ENCODE data around the gene STUB1. TPM values are rescaled to one million over a fixed set of nuclear protein-coding genes. Genes with fewer than 3 reads are reported as not detected.

STUB1 gene
- total and polyA plus RNA-seq, 10 donors, result 68.9 to 160 (median 88.3) TPM

DNA sequence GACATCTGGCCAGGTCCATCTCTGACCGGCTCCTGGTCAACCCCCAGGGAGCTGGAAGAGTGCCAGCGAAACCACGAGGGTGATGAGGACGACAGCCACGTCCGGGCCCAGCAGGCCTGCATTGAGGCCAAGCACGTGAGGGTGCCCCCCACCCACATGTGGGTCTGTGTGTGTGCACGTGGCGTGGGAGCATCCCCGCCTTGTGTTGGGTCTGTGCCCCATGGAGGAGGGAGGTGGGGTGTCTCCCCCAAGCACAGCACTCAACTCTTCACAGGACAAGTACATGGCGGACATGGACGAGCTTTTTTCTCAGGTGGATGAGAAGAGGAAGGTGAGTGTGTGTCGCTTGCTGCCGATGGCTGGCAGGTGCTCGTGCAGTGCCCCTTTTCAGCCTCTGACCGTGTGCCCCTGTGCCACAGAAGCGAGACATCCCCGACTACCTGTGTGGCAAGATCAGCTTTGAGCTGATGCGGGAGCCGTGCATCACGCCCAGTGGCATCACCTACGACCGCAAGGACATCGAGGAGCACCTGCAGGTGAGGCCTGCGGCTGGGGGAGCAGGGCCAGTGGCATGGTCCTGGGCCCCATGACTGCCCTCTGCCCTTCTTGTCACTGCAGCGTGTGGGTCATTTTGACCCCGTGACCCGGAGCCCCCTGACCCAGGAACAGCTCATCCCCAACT is 1.7 kb downstream of the STUB1 start:
- intact Hi-C loops (cut with DNase I; ENCODE audit: low total_unique reads), result no loop called here
- no peaks in the 10 kb centered on the region for H3K9me3 ChIP-seq
- H3K4me1 ChIP-seq, result peaks cover 30 to 84% (median 70%) of the 10 kb centered on the region in 6 donors
- H3K36me3 ChIP-seq, result peaks cover 0 to 43% (median 25%) of the 10 kb centered on the region in 6 donors
- 78 to 86% (median 79%) methylated on average over 15 to 28 of the region's 28 CpGs for WGBS, 5 donors
- peak overlapping the region in 2 of 8 donors; percentile 95 to 97 for H3K27ac ChIP-seq
- no peak for DNase-seq
- H3K27me3 ChIP-seq (replicated peaks in 1 of 7), result peaks cover 0 to 13% (median 4%) of the 10 kb centered on the region in 7 donors
- TF ChIP-seq POLR2AphosphoS5 (IDR thresholded peaks at IDR 0.05), result peak in 1 of 3 donors; percentile 36
- no peak for TF ChIP-seq POLR2A (IDR thresholded peaks at IDR 0.05)
- H3K4me3 ChIP-seq, result peak overlapping the region in 3 of 8 donors; percentile 73 to 86 (median 77)

DNA sequence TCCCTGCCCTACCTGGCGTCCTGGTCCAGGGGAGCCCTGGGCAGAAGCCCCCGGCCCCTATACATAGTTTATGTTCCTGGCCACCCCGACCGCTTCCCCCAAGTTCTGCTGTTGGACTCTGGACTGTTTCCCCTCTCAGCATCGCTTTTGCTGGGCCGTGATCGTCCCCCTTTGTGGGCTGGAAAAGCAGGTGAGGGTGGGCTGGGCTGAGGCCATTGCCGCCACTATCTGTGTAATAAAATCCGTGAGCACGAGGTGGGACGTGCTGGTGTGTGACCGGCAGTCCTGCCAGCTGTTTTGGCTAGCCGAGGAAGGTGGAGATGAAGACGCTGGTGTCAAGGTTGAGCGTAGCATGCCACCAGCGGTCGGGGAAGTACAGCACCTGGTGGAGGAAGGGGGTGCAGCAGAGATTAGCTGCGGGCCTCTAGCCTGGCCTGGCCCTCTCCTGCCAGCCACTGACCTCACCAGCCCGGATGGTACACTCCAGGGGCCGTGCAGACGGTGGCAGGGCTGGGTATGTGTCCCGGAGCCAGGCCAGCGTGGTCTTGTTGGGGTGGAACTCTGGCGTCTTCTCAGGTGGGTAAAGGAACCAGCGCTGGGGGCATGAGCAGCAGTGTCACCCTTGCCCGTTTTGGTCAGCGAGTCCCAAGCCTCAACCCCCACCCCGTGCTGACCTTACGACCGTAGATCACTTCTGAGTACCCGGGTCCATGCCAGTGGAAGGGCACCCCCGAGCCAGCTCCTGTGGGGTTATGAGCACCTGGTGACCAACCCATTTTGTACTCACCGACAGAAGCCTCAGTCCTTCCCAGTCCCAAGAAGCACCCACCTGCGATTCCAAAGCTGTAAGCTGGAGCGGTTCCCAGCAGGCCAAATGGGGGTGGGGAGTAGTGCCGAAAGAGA is 2.5 kb downstream of the STUB1 start:
- Histone ChIP-seq H3K4me1 (peaks cover 30 to 81% (median 68%) of the 10 kb centered on the region in 6 donors), H3K36me3 (peaks cover 0 to 51% (median 32%) of the 10 kb centered on the region in 6 donors), H3K27me3 (replicated peaks in 1 of 7) (peaks cover 0 to 4% (median 0%) of the 10 kb centered on the region in 7 donors), H3K9me3 (no peaks in the 10 kb centered on the region), H3K27ac (peak overlapping the region in 1 of 8 donors; percentile 90), H3K4me3 (peak overlapping the region in 4 of 8 donors; percentile 73 to 93 (median 83))
- WGBS, 5 donors, result 83 to 93% (median 89%) methylated on average over 35 to 36 of the region's 36 CpGs
- intact Hi-C loops (cut with DNase I; ENCODE audit: low total_unique reads), result no loop called here
- TF ChIP-seq POLR2AphosphoS5 (IDR thresholded peaks at IDR 0.05), result peak in 1 of 3 donors; percentile 17
- TF ChIP-seq, protein P1, sequence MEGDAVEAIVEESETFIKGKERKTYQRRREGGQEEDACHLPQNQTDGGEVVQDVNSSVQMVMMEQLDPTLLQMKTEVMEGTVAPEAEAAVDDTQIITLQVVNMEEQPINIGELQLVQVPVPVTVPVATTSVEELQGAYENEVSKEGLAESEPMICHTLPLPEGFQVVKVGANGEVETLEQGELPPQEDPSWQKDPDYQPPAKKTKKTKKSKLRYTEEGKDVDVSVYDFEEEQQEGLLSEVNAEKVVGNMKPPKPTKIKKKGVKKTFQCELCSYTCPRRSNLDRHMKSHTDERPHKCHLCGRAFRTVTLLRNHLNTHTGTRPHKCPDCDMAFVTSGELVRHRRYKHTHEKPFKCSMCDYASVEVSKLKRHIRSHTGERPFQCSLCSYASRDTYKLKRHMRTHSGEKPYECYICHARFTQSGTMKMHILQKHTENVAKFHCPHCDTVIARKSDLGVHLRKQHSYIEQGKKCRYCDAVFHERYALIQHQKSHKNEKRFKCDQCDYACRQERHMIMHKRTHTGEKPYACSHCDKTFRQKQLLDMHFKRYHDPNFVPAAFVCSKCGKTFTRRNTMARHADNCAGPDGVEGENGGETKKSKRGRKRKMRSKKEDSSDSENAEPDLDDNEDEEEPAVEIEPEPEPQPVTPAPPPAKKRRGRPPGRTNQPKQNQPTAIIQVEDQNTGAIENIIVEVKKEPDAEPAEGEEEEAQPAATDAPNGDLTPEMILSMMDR (IDR thresholded peaks at IDR 0.05 in 8 of 11, conservative IDR thresholded peaks at IDR 0.05 in 3 of 11), result no peak
- DNase-seq, result no peak

DNA sequence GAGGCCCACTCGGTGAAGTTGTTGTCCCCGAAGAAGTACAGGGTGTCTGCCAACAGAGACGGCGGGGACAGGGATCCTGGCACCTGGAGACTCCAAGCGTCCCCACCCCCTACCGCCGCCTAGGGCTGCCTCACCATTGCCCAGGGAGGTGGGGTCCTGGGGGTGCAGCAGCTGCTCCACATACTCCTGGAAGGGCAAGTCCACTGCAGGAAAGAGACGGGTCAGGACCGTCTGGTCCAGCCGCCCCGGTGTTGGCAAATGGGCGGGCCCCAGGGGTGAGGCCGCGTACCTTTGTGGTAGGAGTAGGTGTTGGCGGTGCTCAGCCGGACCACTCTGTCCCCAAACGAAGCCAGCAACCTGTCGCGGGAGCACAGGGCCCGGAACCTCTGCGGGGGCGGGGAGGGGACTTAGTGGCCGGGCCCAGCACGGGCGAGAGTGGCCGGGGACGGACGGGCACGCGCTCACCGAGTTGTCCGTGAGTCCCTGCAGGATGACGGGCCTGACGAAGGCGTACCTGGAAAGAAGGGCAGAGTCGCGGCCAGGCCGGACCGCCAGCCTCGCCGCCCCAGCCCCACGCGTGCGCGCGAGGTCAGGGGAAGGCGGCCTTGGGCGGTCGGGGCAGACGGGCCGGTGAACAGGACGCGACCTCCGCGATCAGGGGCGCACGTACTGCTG is 3.3 kb downstream of the STUB1 start:
- Histone ChIP-seq H3K9me3 (no peaks in the 10 kb centered on the region), H3K36me3 (peaks cover 0 to 56% (median 32%) of the 10 kb centered on the region in 6 donors), H3K4me1 (peaks cover 30 to 87% (median 73%) of the 10 kb centered on the region in 6 donors), H3K27me3 (replicated peaks in 1 of 7) (no peaks in the 10 kb centered on the region), H3K4me3 (peak overlapping the region; percentile 56 to 93 (median 74)), H3K27ac (peak overlapping the region; percentile 71 to 93 (median 86))
- TF ChIP-seq POLR2A (IDR thresholded peaks at IDR 0.05) (no peak), POLR2AphosphoS5 (IDR thresholded peaks at IDR 0.05) (peak in 1 of 3 donors; percentile 31)
- WGBS, 5 donors, result 24 to 41% (median 26%) methylated on average over 18 to 57 of the region's 57 CpGs
- intact Hi-C loops (cut with DNase I; ENCODE audit: low total_unique reads), result no loop called here
- no peak for DNase-seq

DNA sequence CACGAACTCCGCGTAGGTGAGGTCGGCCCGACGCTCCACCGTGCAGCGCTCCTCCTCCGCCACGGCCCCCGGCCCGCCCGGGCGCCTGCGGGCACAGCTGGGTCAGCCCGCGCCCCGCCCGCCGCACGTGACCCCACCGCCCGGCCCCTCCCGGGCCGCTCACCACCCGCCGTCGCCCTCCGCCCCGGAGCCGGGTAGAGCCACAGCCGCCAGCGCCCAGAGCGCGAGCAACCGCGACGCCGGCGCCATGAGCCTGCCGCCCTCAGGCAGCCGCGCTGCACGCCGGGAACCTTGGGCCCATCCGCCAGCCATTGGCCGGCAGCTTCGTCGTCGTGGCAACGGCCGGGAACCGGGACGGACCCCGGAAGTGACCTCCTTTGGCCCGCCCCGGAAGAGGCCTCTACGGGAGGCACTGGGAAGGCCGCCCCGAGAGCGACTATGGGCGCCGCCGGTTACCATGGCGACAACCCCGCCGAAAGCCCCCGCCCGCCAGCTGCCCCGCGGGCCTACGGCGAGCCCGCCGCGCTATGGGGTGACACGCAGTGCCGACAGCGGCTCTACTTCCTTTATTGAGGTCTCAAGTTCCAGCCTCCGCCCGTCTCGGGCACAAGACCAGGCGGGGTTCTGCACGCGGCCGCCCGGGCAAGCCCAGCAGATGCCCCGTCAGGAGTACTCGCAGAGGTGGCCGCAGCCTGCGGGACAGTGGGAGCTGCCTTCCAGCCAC is 4.0 kb downstream of the STUB1 start, which contains the start of gene JMJD8:
Gene JMJD8, minus strand, starts transcription at position 264 of the 724 bp plus-strand sequence. Its CDS starts 15 bp downstream, at position 249.
- Histone ChIP-seq H3K4me3 (peak within 1 kb of the TSS; percentile 56 to 93 (median 74)), H3K9me3 (no peaks in the 10 kb centered on the region), H3K27me3 (replicated peaks in 1 of 7) (no peaks in the 10 kb centered on the region), H3K27ac (peak within 1 kb of the TSS; percentile 71 to 93 (median 86)), H3K4me1 (peaks cover 34 to 87% (median 75%) of the 10 kb centered on the region in 6 donors), H3K36me3 (peaks cover 0 to 56% (median 32%) of the 10 kb centered on the region in 6 donors)
- intact Hi-C loops (cut with DNase I; ENCODE audit: low total_unique reads), result no loop called here
- WGBS, 5 donors, result 2 to 4% (median 3%) methylated on average over 28 to 91 of the region's 91 CpGs
- peak; percentile 100 for DNase-seq
- TF ChIP-seq, protein P1 (IDR thresholded peaks at IDR 0.05 in 8 of 11, conservative IDR thresholded peaks at IDR 0.05 in 3 of 11), result peak in 1 of 11 experiments; percentile 28
- TF ChIP-seq POLR2A (IDR thresholded peaks at IDR 0.05), result peak in 2 of 3 donors; percentile 5 to 67
- TF ChIP-seq POLR2AphosphoS5 (IDR thresholded peaks at IDR 0.05), result peak; percentile 91 to 95 (median 91)

Measured in spleen (tissue), 11 donors.